ENCODE measurements around the gene TMEM63C.

GRCh38 chr14:77275601-77276017 lies 94.0 kb downstream of the TMEM63C start:
- TF ChIP-seq, protein P1, sequence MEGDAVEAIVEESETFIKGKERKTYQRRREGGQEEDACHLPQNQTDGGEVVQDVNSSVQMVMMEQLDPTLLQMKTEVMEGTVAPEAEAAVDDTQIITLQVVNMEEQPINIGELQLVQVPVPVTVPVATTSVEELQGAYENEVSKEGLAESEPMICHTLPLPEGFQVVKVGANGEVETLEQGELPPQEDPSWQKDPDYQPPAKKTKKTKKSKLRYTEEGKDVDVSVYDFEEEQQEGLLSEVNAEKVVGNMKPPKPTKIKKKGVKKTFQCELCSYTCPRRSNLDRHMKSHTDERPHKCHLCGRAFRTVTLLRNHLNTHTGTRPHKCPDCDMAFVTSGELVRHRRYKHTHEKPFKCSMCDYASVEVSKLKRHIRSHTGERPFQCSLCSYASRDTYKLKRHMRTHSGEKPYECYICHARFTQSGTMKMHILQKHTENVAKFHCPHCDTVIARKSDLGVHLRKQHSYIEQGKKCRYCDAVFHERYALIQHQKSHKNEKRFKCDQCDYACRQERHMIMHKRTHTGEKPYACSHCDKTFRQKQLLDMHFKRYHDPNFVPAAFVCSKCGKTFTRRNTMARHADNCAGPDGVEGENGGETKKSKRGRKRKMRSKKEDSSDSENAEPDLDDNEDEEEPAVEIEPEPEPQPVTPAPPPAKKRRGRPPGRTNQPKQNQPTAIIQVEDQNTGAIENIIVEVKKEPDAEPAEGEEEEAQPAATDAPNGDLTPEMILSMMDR (IDR thresholded peaks at IDR 0.05): no peak
- TF ChIP-seq POLR2A (IDR thresholded peaks at IDR 0.05): no peak
